ENCODE data around the gene SLC23A1. TPM values are rescaled to one million over a fixed set of nuclear protein-coding genes. Genes with fewer than 3 reads are reported as not detected.

The SLC23A1 gene
- total and polyA plus RNA-seq, 4 donors: 10.0 to 18.0 (median 17.4) TPM

GRCh38 chr5:139341689-139342422, 41.2 kb downstream of the SLC23A1 start, which contains the start of gene PAIP2 (continued):
- TF ChIP-seq, protein P1, sequence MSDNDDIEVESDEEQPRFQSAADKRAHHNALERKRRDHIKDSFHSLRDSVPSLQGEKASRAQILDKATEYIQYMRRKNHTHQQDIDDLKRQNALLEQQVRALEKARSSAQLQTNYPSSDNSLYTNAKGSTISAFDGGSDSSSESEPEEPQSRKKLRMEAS (IDR thresholded peaks at IDR 0.05): peak; percentile 96
- no peak for TF ChIP-seq TAF1 (conservative IDR thresholded peaks at IDR 0.05)
- TF ChIP-seq FOXA2 (IDR thresholded peaks at IDR 0.05): no peak
- peak; percentile 52 for TF ChIP-seq NR2F2 (IDR thresholded peaks at IDR 0.05)
- no peak for TF ChIP-seq FOXA1 (IDR thresholded peaks at IDR 0.05)
- TF ChIP-seq SP1 (IDR thresholded peaks at IDR 0.05): peak; percentile 61
- no peak for TF ChIP-seq JUND (IDR thresholded peaks at IDR 0.05)
- TF ChIP-seq HNF4G (IDR thresholded peaks at IDR 0.05): no peak
- no peak for TF ChIP-seq HNF4A (conservative IDR thresholded peaks at IDR 0.05)
- peak; percentile 85 for TF ChIP-seq ZBTB33 (IDR thresholded peaks at IDR 0.05)
- TF ChIP-seq ATF3 (IDR thresholded peaks at IDR 0.05): no peak

DNA sequence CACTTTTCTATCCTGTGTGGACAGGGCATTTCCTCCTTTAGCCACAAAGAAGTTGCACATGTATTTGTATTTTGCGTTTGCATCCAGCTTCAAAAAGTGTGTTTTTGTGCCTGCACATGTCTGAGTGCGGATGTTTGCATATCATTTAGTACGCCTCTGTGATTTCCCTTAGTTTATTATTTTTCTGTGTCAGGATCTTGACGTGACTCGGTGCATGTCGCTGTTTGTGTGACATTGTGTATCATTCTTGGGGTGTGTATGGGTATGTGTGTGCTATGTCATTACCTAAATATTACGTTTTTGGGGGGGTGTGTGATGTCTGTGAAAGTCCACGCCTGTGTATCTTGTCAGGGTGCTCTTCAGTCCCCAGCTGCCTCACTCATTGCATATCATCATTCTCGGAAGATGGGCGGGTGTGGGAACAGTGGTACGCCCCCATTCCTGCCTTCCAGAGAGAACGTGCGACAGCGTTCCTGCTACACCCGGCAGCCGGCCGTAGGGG, 41.9 kb downstream of the SLC23A1 start:
- Histone ChIP-seq H3K4me1 (ENCODE audit: control insufficient read depth in 4 of 4, insufficient read depth in 4 of 4, low read length in 3 of 4) (peaks cover 0 to 20% (median 13%) of the 10 kb centered on the region in 4 donors), H3K4me3 (ENCODE audit: low read depth in 1 of 3, low read length in 3 of 3) (peak overlapping the region; percentile 57 to 98 (median 64)), H3K36me3 (ENCODE audit: control insufficient read depth in 4 of 4, insufficient read depth in 3 of 4, low read depth in 1 of 4, low read length in 3 of 4) (no peaks in the 10 kb centered on the region), H3K27ac (ENCODE audit: low read depth in 1 of 2, low read length in 2 of 2) (peak overlapping the region; percentile 91 to 99), H3K27me3 (ENCODE audit: control insufficient read depth in 4 of 4, insufficient read depth in 4 of 4, low read length in 3 of 4) (no peaks in the 10 kb centered on the region), H3K9me3 (ENCODE audit: control insufficient read depth in 4 of 4, low read length in 3 of 4) (no peaks in the 10 kb centered on the region), H3K9ac (ENCODE audit: low read depth in 1 of 2, low read length in 2 of 2) (peak overlapping the region in 1 of 2 donors; percentile 52)
- 3% methylated on average over 17 of the region's 17 CpGs for WGBS
- no peak for DNase-seq (ENCODE audit: low spot score)
- TF ChIP-seq HNF4A (conservative IDR thresholded peaks at IDR 0.05): no peak
- no peak for TF ChIP-seq EGR1 (IDR thresholded peaks at IDR 0.05; ENCODE audit: low read depth in 2 of 2)
- TF ChIP-seq JUND (IDR thresholded peaks at IDR 0.05): no peak
- TF ChIP-seq TAF1 (conservative IDR thresholded peaks at IDR 0.05): no peak
- no peak for TF ChIP-seq ZBTB33 (IDR thresholded peaks at IDR 0.05)
- no peak for TF ChIP-seq GABPA (IDR thresholded peaks at IDR 0.05 in 1 of 2, conservative IDR thresholded peaks at IDR 0.05 in 1 of 2)
- no peak for TF ChIP-seq FOXA1 (IDR thresholded peaks at IDR 0.05)
- TF ChIP-seq RXRA (IDR thresholded peaks at IDR 0.05): no peak
- TF ChIP-seq, protein P2, sequence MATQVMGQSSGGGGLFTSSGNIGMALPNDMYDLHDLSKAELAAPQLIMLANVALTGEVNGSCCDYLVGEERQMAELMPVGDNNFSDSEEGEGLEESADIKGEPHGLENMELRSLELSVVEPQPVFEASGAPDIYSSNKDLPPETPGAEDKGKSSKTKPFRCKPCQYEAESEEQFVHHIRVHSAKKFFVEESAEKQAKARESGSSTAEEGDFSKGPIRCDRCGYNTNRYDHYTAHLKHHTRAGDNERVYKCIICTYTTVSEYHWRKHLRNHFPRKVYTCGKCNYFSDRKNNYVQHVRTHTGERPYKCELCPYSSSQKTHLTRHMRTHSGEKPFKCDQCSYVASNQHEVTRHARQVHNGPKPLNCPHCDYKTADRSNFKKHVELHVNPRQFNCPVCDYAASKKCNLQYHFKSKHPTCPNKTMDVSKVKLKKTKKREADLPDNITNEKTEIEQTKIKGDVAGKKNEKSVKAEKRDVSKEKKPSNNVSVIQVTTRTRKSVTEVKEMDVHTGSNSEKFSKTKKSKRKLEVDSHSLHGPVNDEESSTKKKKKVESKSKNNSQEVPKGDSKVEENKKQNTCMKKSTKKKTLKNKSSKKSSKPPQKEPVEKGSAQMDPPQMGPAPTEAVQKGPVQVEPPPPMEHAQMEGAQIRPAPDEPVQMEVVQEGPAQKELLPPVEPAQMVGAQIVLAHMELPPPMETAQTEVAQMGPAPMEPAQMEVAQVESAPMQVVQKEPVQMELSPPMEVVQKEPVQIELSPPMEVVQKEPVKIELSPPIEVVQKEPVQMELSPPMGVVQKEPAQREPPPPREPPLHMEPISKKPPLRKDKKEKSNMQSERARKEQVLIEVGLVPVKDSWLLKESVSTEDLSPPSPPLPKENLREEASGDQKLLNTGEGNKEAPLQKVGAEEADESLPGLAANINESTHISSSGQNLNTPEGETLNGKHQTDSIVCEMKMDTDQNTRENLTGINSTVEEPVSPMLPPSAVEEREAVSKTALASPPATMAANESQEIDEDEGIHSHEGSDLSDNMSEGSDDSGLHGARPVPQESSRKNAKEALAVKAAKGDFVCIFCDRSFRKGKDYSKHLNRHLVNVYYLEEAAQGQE (IDR thresholded peaks at IDR 0.05): no peak
- TF ChIP-seq ATF3 (IDR thresholded peaks at IDR 0.05): no peak
- TF ChIP-seq RAD21 (IDR thresholded peaks at IDR 0.05): no peak
- TF ChIP-seq, protein P3, sequence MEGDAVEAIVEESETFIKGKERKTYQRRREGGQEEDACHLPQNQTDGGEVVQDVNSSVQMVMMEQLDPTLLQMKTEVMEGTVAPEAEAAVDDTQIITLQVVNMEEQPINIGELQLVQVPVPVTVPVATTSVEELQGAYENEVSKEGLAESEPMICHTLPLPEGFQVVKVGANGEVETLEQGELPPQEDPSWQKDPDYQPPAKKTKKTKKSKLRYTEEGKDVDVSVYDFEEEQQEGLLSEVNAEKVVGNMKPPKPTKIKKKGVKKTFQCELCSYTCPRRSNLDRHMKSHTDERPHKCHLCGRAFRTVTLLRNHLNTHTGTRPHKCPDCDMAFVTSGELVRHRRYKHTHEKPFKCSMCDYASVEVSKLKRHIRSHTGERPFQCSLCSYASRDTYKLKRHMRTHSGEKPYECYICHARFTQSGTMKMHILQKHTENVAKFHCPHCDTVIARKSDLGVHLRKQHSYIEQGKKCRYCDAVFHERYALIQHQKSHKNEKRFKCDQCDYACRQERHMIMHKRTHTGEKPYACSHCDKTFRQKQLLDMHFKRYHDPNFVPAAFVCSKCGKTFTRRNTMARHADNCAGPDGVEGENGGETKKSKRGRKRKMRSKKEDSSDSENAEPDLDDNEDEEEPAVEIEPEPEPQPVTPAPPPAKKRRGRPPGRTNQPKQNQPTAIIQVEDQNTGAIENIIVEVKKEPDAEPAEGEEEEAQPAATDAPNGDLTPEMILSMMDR (IDR thresholded peaks at IDR 0.05; ENCODE audit: low read depth, low read length, missing input control): no peak
- TF ChIP-seq, protein P1 (IDR thresholded peaks at IDR 0.05): no peak
- TF ChIP-seq HNF4G (IDR thresholded peaks at IDR 0.05): no peak
- no peak for TF ChIP-seq FOXA2 (IDR thresholded peaks at IDR 0.05)
- no peak for TF ChIP-seq NR2F2 (IDR thresholded peaks at IDR 0.05)
- TF ChIP-seq YY1 (IDR thresholded peaks at IDR 0.05): no peak

All from liver (tissue), 9 donors.